Measurements from ENCODE around the gene OPCML. TPM values are rescaled to one million over a fixed set of nuclear protein-coding genes. Genes with fewer than 3 reads are reported as not detected.

The OPCML gene
- total RNA-seq, 5 donors from 2014 or later (not counting 1 experiment from before 2014, with no cell fraction given): not detected

DNA sequence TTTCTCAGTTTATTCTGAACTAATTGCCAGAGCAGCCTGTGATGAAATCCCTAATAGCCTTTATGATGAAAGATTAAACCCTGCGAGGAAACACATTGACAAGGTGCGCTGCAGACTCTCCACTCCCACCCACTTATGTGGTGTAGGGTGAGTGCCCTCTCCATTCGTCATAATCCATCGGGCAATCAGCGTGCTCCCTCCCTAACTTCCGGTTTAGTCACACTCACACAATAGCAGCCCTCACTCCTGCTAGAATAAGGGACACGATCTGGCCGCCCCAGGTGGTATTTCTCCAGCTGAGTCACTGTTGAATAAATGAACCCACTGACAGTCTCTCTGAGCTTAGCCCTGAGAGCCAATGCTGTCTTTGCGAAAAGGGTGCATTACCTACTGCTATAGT lies 188.3 kb downstream of the OPCML start:
- Histone ChIP-seq H3K36me3 (ENCODE audit: control insufficient read depth in 2 of 2, extremely low read depth in 1 of 2, insufficient read depth in 1 of 2, low read length in 1 of 2) (no peaks in the 10 kb centered on the region), H3K27ac (ENCODE audit: low read length) (no peak overlapping the region), H3K9me3 (no peaks in the 10 kb centered on the region), H3K4me3 (ENCODE audit: control insufficient read depth in 1 of 2, extremely low read depth in 1 of 2, low read length in 1 of 2) (no peak overlapping the region), H3K27me3 (replicated peaks in 1 of 2; ENCODE audit: control insufficient read depth in 2 of 2, extremely low read depth in 1 of 2, insufficient read depth in 2 of 2, low read length in 1 of 2) (no peaks in the 10 kb centered on the region), H3K4me1 (ENCODE audit: control insufficient read depth in 1 of 2, extremely low read depth in 1 of 2, insufficient read depth in 2 of 2, low read length in 2 of 2) (no peaks in the 10 kb centered on the region)
- no peak overlapping the region for H3K4me3 Mint-ChIP-seq
- no peak for ATAC-seq (replicated peaks in 1 of 4)
- CTCF ChIA-PET: no interaction called here
- H3K27me3 Mint-ChIP-seq: peaks cover 0 to 4% of the 10 kb centered on the region in 2 donors
- H3K27ac Mint-ChIP-seq: no peak overlapping the region
- no peak for DNase-seq
- H3K4me1 Mint-ChIP-seq: no peaks in the 10 kb centered on the region
- POLR2A ChIA-PET: no interaction called here
- H3K36me3 Mint-ChIP-seq: no peaks in the 10 kb centered on the region
- 85% methylated on average over 4 of the region's 9 CpGs for WGBS (ENCODE audit: insufficient coverage)
- peaks cover 0 to 11% (median 4%) of the 10 kb centered on the region in 3 donors for H3K9me3 Mint-ChIP-seq

DNA sequence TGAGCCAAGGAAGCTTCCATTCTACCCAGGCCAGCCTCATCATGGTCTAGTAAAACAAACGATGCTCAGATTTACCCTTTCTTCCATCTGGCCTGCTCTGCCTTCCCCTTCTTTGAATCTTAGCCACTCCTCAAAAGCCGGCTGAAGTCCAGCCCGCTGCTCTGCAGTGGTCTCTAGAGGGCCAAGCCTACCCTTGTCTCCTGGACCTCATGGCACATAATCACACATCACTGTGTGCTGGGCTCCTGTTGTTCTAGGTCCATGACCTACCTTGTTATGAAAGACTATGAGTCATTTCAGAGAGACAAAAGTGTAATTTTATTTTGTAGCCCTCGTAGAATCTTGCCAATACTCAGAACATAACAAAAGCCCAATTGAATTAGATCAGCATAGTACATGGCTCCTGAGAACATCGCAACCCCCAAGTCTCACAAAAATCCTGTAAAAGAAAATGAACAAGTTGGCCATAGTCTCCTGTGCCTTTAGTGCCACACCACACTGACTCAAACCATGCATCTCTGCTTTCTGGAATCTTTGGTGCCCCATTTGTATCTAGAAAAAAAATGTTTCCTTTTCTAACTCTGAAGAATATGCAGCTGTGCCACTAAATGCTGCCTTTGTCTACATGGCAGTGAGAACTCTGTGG lies 192.7 kb downstream of the OPCML start:
- 70% methylated on average over 4 of the region's 5 CpGs for WGBS (ENCODE audit: insufficient coverage)
- CTCF ChIA-PET: no interaction called here

DNA sequence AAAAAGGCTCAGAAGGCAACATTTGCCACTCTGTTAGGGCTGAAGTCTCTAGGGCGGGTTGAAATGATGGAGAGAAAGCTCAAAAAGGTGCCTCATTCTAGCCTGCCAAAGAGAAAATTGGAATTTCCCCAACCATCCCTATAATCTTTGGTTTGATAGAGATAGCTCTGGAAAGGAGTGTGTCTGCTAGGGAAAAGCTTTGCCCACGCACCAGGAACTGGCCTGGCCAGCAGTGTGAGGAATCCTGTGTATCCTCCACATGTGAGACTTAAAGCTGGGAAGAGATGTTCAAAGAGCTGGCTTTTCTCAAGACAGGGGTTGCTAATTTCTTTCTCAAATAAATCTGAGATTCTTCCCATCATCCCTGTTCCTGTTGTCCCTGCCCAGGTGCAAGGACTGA lies 193.7 kb downstream of the OPCML start:
- H3K27me3 ChIP-seq (replicated peaks in 1 of 2; ENCODE audit: control insufficient read depth in 2 of 2, extremely low read depth in 1 of 2, insufficient read depth in 2 of 2, low read length in 1 of 2): no peaks in the 10 kb centered on the region
- no peaks in the 10 kb centered on the region for H3K36me3 ChIP-seq (ENCODE audit: control insufficient read depth in 2 of 2, extremely low read depth in 1 of 2, insufficient read depth in 1 of 2, low read length in 1 of 2)
- H3K9me3 Mint-ChIP-seq: peaks cover 4 to 18% (median 11%) of the 10 kb centered on the region in 3 donors
- H3K27ac Mint-ChIP-seq: no peak overlapping the region
- no peaks in the 10 kb centered on the region for H3K9me3 ChIP-seq
- H3K27ac ChIP-seq (ENCODE audit: low read length): no peak overlapping the region
- ATAC-seq (replicated peaks in 1 of 4) (no peak), DNase-seq (no peak)
- no CpG with 5 or more reads among the region's 2 CpGs for WGBS (ENCODE audit: insufficient coverage)
- H3K4me1 ChIP-seq (ENCODE audit: control insufficient read depth in 1 of 2, extremely low read depth in 1 of 2, insufficient read depth in 2 of 2, low read length in 2 of 2): no peaks in the 10 kb centered on the region
- no peak overlapping the region for H3K4me3 Mint-ChIP-seq
- no peaks in the 10 kb centered on the region for H3K27me3 Mint-ChIP-seq
- CTCF ChIA-PET: no interaction called here
- H3K36me3 Mint-ChIP-seq: no peaks in the 10 kb centered on the region
- no peaks in the 10 kb centered on the region for H3K4me1 Mint-ChIP-seq
- H3K4me3 ChIP-seq (ENCODE audit: control insufficient read depth in 1 of 2, extremely low read depth in 1 of 2, low read length in 1 of 2): no peak overlapping the region
- POLR2A ChIA-PET: no interaction called here

More for the DNA sequence above, 192.7 kb downstream of the OPCML start:
- H3K36me3 ChIP-seq (ENCODE audit: control insufficient read depth in 2 of 2, extremely low read depth in 1 of 2, insufficient read depth in 1 of 2, low read length in 1 of 2): no peaks in the 10 kb centered on the region
- no peak overlapping the region for H3K4me3 ChIP-seq (ENCODE audit: control insufficient read depth in 1 of 2, extremely low read depth in 1 of 2, low read length in 1 of 2)
- H3K9me3 ChIP-seq: no peaks in the 10 kb centered on the region
- H3K4me1 Mint-ChIP-seq: no peaks in the 10 kb centered on the region
- no peak overlapping the region for H3K27ac ChIP-seq (ENCODE audit: low read length)
- POLR2A ChIA-PET: no interaction called here
- no peaks in the 10 kb centered on the region for H3K4me1 ChIP-seq (ENCODE audit: control insufficient read depth in 1 of 2, extremely low read depth in 1 of 2, insufficient read depth in 2 of 2, low read length in 2 of 2)
- no peak for ATAC-seq (replicated peaks in 1 of 4)
- H3K27me3 Mint-ChIP-seq: peaks cover 0 to 4% of the 10 kb centered on the region in 2 donors
- H3K27ac Mint-ChIP-seq: no peak overlapping the region
- no peak overlapping the region for H3K4me3 Mint-ChIP-seq
- DNase-seq: no peak
- peaks cover 4 to 14% (median 11%) of the 10 kb centered on the region in 3 donors for H3K9me3 Mint-ChIP-seq
- H3K27me3 ChIP-seq (replicated peaks in 1 of 2; ENCODE audit: control insufficient read depth in 2 of 2, extremely low read depth in 1 of 2, insufficient read depth in 2 of 2, low read length in 1 of 2): no peaks in the 10 kb centered on the region
- H3K36me3 Mint-ChIP-seq: no peaks in the 10 kb centered on the region

DNA sequence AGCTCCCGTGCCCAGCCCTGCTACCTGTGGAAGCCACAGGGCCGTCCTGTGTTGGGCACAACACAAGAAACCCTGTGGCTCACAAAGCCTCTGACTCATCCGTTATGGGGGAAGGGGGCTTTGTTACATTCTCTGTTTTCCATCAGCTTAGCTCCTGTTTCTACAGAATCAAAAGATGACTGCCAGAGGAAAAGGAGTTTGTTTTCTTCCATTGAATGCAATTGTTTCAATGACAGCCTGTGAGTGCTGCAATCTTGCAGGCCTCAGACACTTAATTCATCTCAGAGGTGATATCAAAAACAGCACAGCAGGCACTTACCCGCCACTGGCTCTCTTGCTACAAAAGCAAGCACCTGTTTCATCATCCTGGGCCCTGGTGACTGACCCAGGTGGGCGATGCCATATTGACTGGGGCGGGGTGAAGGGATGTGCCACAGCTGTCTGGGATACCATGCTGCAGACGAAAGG lies 194.3 kb downstream of the OPCML start:
- H3K4me1 ChIP-seq (ENCODE audit: control insufficient read depth in 1 of 2, extremely low read depth in 1 of 2, insufficient read depth in 2 of 2, low read length in 2 of 2): no peaks in the 10 kb centered on the region
- no peak for ATAC-seq (replicated peaks in 1 of 4)
- DNase-seq: no peak
- H3K27ac ChIP-seq (ENCODE audit: low read length): no peak overlapping the region
- no peak overlapping the region for H3K27ac Mint-ChIP-seq
- POLR2A ChIA-PET: no interaction called here
- no peaks in the 10 kb centered on the region for H3K36me3 ChIP-seq (ENCODE audit: control insufficient read depth in 2 of 2, extremely low read depth in 1 of 2, insufficient read depth in 1 of 2, low read length in 1 of 2)
- H3K36me3 Mint-ChIP-seq: no peaks in the 10 kb centered on the region
- no peaks in the 10 kb centered on the region for H3K9me3 ChIP-seq
- H3K4me3 Mint-ChIP-seq: no peak overlapping the region
- CTCF ChIA-PET: no interaction called here
- H3K4me3 ChIP-seq (ENCODE audit: control insufficient read depth in 1 of 2, extremely low read depth in 1 of 2, low read length in 1 of 2): no peak overlapping the region
- 33% methylated on average over 1 of the region's 7 CpGs for WGBS (ENCODE audit: insufficient coverage)
- H3K27me3 Mint-ChIP-seq: no peaks in the 10 kb centered on the region
- H3K9me3 Mint-ChIP-seq: peaks cover 4 to 18% (median 14%) of the 10 kb centered on the region in 3 donors
- no peaks in the 10 kb centered on the region for H3K27me3 ChIP-seq (replicated peaks in 1 of 2; ENCODE audit: control insufficient read depth in 2 of 2, extremely low read depth in 1 of 2, insufficient read depth in 2 of 2, low read length in 1 of 2)
- no peaks in the 10 kb centered on the region for H3K4me1 Mint-ChIP-seq

DNA sequence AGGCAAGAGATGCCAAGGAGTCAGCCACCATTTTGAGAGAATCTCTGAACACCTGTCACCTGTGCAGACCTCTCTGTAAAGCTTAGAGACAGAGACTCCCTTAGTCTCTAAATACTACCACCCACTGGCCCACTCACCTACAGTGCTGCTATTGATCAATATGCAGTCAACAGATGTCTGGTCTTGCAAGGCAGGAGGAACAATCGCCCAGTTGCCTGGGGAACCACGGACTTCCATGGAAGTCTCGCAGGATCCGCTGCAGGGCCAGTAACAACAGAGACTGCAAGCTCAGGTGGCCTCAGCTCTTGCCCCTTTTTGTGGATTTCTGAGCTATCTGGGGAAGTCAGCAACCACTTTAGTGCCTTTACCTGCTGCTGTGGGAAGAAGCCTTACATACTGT lies 195.1 kb downstream of the OPCML start:
- 93% methylated on average over 4 of the region's 4 CpGs for WGBS (ENCODE audit: insufficient coverage)
- Histone ChIP-seq H3K27ac (ENCODE audit: low read length) (no peak overlapping the region), H3K36me3 (ENCODE audit: control insufficient read depth in 2 of 2, extremely low read depth in 1 of 2, insufficient read depth in 1 of 2, low read length in 1 of 2) (no peaks in the 10 kb centered on the region), H3K4me3 (ENCODE audit: control insufficient read depth in 1 of 2, extremely low read depth in 1 of 2, low read length in 1 of 2) (no peak overlapping the region), H3K9me3 (no peaks in the 10 kb centered on the region), H3K4me1 (ENCODE audit: control insufficient read depth in 1 of 2, extremely low read depth in 1 of 2, insufficient read depth in 2 of 2, low read length in 2 of 2) (no peaks in the 10 kb centered on the region), H3K27me3 (replicated peaks in 1 of 2; ENCODE audit: control insufficient read depth in 2 of 2, extremely low read depth in 1 of 2, insufficient read depth in 2 of 2, low read length in 1 of 2) (no peaks in the 10 kb centered on the region)
- no peaks in the 10 kb centered on the region for H3K27me3 Mint-ChIP-seq
- DNase-seq: no peak
- no peaks in the 10 kb centered on the region for H3K36me3 Mint-ChIP-seq
- H3K27ac Mint-ChIP-seq: no peak overlapping the region
- no peak overlapping the region for H3K4me3 Mint-ChIP-seq
- CTCF ChIA-PET: no interaction called here
- peaks cover 4 to 17% (median 16%) of the 10 kb centered on the region in 3 donors for H3K9me3 Mint-ChIP-seq
- no peak for ATAC-seq (replicated peaks in 1 of 4)
- POLR2A ChIA-PET: no interaction called here
- no peaks in the 10 kb centered on the region for H3K4me1 Mint-ChIP-seq

DNA sequence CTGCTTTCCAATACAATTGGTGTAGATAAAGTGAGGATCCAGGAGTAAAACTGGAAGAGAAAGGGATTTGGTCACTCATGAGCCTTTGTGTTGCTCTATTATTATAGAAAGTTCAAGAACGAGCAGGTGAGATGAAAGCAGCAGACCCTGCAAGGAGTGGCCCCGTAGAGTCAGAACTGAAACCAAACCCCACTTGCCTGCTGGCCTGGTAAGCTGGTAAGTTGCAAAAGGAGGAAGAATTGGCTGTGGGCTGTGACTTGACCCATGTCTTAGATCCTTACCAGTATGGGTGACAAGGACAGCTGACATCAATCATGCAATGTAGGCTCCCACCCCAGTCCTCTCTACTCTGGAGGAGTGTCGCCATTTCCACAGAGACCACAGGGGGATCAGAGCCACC lies 201.3 kb downstream of the OPCML start:
- ChIA-PET POLR2A (no interaction called here), CTCF (no interaction called here)
- WGBS (ENCODE audit: insufficient coverage): 79% methylated on average over 2 of the region's 3 CpGs
- Histone ChIP-seq H3K27me3 (replicated peaks in 1 of 2; ENCODE audit: control insufficient read depth in 2 of 2, extremely low read depth in 1 of 2, insufficient read depth in 2 of 2, low read length in 1 of 2) (no peaks in the 10 kb centered on the region), H3K27ac (ENCODE audit: low read length) (no peak overlapping the region), H3K9me3 (no peaks in the 10 kb centered on the region), H3K4me3 (ENCODE audit: control insufficient read depth in 1 of 2, extremely low read depth in 1 of 2, low read length in 1 of 2) (no peak overlapping the region), H3K4me1 (ENCODE audit: control insufficient read depth in 1 of 2, extremely low read depth in 1 of 2, insufficient read depth in 2 of 2, low read length in 2 of 2) (no peaks in the 10 kb centered on the region), H3K36me3 (ENCODE audit: control insufficient read depth in 2 of 2, extremely low read depth in 1 of 2, insufficient read depth in 1 of 2, low read length in 1 of 2) (no peaks in the 10 kb centered on the region)
- Mint-ChIP-seq H3K9me3 (peaks cover 0 to 15% (median 11%) of the 10 kb centered on the region in 3 donors), H3K27me3 (no peaks in the 10 kb centered on the region), H3K36me3 (no peaks in the 10 kb centered on the region), H3K27ac (no peak overlapping the region), H3K4me1 (no peaks in the 10 kb centered on the region), H3K4me3 (no peak overlapping the region)
- ATAC-seq (replicated peaks in 1 of 4) (no peak), DNase-seq (no peak)

DNA sequence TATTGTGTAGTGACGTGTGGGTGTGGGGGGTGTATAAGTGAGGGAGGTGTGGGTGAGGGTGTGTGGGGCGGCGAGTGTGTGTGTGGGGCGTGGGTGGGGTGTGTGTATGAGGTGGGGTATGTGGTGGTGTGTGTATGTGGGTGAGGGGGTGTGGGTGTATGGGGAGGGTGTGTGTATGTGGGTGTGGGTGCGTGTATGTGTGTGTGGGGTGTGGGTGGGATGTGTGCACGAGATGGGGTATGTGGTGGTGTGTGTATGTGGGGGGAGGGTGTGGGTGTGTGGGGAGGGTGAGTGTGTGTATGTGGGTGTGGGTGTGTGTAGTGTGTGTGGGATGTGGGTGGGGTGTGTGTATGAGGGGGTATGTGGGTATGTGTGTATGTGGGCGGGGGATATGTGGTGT lies 205.5 kb downstream of the OPCML start:
- Histone ChIP-seq H3K36me3 (ENCODE audit: control insufficient read depth in 2 of 2, extremely low read depth in 1 of 2, insufficient read depth in 1 of 2, low read length in 1 of 2) (no peaks in the 10 kb centered on the region), H3K4me3 (ENCODE audit: control insufficient read depth in 1 of 2, extremely low read depth in 1 of 2, low read length in 1 of 2) (no peak overlapping the region), H3K27me3 (replicated peaks in 1 of 2; ENCODE audit: control insufficient read depth in 2 of 2, extremely low read depth in 1 of 2, insufficient read depth in 2 of 2, low read length in 1 of 2) (no peaks in the 10 kb centered on the region), H3K4me1 (ENCODE audit: control insufficient read depth in 1 of 2, extremely low read depth in 1 of 2, insufficient read depth in 2 of 2, low read length in 2 of 2) (no peaks in the 10 kb centered on the region), H3K27ac (ENCODE audit: low read length) (no peak overlapping the region), H3K9me3 (no peaks in the 10 kb centered on the region)
- H3K4me3 Mint-ChIP-seq: no peak overlapping the region
- ChIA-PET POLR2A (no interaction called here), CTCF (no interaction called here)
- ATAC-seq (replicated peaks in 1 of 4) (no peak), DNase-seq (no peak)
- WGBS (ENCODE audit: insufficient coverage): 84% methylated on average over 6 of the region's 7 CpGs
- H3K4me1 Mint-ChIP-seq: no peaks in the 10 kb centered on the region
- H3K9me3 Mint-ChIP-seq: peaks cover 0 to 7% (median 0%) of the 10 kb centered on the region in 3 donors
- H3K27ac Mint-ChIP-seq: no peak overlapping the region
- H3K36me3 Mint-ChIP-seq: no peaks in the 10 kb centered on the region
- H3K27me3 Mint-ChIP-seq: no peaks in the 10 kb centered on the region
